Activated CD4-positive, alpha-beta T cell treated with anti-CD3 and anti-CD28 coated beads for 1 hour (primary cell): ENCODE results near the gene CCDC9B.
A peak's percentile ranks its signal among the peaks of the same experiment; 100 is the strongest.

Source experiments
- DNase-seq: peaks from one replicate; pipeline ENCODE4 v3.0.0-alpha.2; 2020

CCDC9B gene

DNA sequence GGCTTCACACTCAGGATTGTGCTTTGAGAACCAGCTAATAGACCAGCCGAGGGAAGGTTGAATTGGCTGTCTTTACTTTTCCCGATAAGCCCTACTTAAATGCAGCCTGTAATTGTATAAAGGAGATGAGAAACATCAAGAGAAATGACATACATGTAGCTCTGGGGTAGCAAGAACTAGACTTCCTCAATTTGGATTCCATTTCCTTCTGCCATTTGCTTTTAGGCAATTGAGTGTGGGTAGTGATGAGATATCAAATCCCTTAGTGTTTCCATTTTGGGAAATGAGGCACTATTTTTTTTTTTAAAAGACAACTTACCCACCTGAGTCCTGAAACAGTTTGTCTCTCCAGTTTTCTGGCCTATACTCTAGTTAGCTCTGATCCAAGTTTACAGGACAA is 15.0 kb downstream of the CCDC9B start:
- DNase-seq, result no peak

GRCh38 chr15:40325188-40325587 is 15.6 kb downstream of the CCDC9B start:
- no peak for DNase-seq

DNA sequence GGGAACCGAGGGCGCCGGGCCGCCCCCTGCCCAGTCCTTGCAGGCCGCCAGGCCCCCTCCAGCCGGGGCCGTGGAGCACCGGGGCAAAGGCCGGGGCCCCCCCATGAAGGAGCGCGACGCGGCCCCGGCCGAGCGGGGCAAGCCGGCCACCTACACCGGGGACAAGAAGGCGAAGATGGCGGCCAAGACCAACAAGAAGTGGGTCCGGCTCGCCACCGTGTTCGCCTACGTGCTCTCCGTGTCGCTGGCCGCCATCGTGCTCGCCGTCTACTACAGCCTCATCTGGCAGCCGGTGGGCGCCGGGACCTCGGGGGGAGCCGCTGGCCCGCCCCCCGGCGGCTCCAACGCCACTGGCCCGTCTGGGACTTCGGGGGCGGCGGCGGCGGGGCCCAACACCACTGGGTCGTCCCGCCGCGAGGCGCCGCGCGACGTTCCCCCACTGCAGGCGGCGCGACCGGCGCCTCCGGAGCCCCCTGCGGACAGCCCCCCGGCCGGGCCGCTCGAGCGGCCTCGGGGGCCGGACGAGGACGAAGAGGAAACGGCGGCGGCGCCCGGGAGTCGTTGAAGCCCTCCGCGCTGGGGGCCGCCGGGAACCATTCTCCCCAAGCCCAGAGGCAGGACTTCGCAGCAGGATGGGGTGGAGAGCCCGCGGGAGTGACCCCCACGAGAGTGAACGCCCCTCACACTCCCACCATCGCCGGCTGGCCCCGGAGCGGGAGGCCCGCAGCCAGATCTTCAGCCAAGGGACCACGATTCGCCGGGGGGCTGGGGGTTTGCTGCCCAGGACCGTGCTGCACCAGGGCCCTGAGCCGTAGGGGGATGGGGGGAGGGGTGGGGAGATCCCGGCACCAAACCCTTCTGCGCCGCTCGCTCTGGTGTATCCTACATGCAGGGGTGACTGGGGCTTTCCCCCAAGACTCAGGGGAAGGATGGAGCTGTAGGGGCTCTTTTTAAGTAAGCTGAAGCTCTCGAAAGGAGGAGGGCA is 16.5 kb downstream of the CCDC9B start:
- DNase-seq, result no peak

- DNase-seq, result peak; percentile 86
Observed at GRCh38 chr15:40323239-40323952, 17.3 kb downstream of the CCDC9B start, which contains the start of gene INAFM2. INAFM2 (plus strand) TSS chr15:40323692; CDS start chr15:40324056, 364 bp downstream.

GRCh38 chr15:40322531-40323238 is 18.1 kb downstream of the CCDC9B start:
- DNase-seq, result no peak

GRCh38 chr15:40320931-40321371 is 19.8 kb downstream of the CCDC9B start:
- DNase-seq, result no peak

DNA sequence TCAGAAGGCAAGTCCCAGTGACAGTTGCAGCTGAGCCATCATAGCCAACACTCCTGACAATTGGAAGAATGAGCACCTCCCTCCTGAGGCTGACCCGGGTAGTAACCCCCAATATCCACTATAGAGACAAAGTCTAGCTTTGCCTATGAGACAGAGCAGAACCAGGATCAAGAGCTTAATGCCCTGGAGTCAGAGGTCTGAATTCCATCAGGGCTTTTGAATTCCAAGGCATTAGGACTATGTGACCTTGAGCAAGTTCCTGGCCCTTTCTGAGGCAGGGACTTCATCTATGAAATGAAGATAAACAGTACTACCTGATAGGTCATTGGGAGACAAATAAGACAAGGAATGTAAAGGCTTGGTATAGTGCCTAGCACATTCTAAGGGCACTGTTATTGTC is 20.3 kb downstream of the CCDC9B start:
- DNase-seq, result no peak

DNA sequence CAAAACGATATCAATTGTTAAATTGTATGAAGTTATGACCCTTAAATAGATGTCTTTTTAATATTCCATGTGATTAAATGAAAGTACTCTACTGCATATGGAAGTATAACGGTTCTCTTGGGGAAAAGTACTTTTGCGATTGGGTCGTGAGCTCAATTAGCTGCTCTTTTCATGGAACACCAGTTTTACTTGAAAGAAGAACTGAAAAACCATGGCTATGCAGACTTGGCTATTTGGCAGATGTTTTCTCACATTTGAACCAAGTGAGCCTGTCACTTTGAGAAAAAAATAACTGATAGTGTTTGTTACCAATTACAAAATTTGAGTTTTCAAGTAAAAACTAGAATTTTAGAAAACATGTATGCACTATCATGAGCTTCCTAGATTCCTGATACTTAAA is 23.2 kb downstream of the CCDC9B start:
- DNase-seq, result no peak

- no peak for DNase-seq
Observed at GRCh38 chr15:40316931-40317330, 23.8 kb downstream of the CCDC9B start.

- no peak for DNase-seq
Observed at GRCh38 chr15:40314723-40315276, 25.9 kb downstream of the CCDC9B start.

DNA sequence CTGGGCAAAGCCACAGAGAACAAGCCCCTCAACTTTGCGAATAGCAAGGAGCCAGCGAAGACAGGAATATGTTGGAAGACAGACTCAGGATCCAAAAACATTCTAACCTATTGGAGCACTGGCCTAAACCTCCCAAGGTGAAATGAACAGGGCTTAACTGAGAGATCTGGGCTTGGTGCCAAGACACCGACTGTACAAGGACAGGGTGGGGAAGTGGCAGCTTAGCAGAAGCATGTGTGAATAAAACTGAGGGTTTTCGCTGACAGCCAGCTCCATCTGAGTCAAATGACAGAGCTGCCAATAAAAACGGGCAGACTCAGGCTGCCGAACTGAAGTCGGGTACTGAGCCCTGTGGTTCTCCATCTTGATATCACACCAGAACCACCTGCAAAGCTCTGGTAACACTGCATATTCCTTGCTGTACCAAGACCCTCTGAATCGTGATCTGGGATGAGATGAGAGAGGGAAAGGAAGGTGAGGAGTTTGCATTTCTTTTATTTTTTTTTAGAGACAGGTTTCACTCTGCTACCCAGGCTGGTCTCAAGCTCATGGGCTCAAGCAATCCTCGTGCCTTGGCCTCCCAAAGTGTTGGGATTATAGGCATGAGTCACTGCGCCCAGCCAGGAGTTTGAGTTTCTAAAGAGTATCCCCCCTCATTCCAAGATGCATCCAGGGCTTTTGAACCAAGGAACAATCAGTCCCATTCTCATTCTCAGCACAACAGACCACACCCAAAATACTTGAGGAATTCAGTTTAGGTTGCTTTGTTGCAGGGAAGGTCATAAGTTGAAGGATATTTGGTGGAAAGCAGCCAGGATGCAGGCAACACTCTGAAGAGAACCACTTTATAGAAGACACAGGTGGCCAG is 27.0 kb downstream of the CCDC9B start:
- DNase-seq, result no peak

DNA sequence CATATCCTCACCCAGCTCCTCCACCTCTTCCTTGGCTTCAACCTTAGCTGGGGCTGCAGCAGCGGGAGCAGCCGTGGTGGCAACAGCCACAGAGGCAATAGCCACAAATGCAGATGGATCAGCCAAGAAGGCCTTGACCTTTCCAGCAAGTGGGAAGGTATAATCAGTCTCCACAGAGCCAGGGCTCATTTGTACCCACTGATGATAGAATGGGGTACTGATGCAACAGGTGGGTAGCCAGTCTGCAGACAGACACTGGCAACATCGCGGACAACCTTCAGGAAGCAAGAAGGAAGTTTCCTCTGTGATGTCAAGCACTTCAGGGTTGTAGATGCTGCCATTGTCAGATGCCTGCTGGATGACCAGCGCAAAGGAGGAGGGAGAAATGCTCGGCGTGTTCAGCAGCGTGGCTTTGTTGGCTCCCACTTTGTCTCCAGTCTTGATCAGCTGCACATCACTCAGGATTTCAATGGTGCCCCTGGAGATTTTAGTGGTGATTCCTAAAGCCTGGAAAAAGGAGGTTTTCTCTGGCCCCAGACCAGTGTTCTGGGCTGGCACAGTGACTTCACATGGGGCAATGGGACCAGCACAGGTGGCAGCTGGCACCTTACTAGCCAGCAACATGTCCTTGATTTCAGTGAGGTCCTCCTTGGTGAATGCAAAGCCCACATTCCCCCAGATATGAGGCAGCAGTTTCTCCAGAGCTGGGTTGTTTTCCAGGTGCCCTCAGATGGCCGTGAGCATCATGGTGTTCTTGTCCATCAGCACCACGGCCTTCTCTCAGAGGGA is 28.2 kb downstream of the CCDC9B start:
- no peak for DNase-seq

DNA sequence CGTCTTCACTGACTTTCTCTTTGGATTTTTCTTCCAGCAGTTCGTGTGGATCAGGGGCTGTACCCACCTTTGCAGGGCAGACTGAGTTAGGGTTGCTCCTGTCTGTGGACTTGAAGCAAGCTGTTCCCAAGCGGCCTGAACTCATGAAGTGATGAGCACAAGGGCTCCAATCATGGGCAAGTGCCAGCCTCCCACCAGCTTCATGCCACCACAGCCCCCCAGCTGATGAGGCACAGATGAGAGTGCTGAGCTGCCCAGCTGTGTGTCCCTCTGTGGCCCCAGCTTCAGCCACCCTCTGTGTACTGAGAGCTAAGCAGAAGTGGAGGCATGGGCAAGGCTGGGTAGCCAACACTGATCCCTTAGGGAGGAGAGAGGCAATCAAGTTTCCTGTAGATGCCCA is 29.7 kb downstream of the CCDC9B start:
- DNase-seq, result no peak

DNA sequence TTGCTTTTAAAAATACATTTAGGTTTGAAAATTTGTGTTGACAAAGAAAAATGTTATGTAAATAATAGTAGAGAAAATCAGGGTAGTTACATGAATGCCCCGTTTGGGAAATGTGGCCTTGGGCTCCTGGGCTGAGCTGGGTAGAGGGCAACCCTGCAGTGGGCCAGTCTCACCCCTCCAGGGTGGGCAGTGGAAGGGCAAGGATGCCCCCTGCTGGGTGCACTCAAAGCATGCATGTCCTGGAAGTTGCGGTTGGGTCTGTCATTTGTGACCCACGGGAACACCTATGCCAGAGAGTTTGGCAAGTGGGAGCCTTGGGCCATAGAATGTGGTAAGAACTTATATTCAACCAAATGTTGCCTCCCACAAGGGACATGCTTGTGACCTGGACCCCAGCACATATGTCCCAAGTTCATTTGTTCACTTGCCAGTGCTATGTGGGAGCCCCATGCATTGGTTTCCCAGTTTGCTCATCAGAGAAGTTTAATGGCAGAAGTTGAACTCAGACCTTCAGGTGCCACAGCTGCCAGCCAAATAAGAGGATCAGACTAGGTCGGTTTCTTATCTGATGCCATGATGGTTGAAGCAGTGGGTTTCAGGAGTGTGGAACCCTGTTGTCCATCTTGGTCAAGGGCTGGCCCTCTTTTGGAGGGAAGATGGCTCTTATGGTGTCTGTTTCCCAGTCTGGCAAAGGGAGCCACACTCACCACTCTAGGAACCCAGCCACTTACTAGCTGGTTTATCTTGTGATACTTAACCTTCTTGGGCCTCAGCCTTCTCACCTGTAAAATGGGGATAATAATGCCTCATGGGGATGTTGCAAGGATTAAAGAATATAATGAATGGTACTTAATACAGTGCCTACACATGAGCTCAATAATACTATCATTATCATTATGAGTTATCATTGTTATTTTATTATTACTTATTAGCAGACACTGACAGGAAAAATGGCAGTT is 30.5 kb downstream of the CCDC9B start:
- peak; percentile 32 for DNase-seq

DNA sequence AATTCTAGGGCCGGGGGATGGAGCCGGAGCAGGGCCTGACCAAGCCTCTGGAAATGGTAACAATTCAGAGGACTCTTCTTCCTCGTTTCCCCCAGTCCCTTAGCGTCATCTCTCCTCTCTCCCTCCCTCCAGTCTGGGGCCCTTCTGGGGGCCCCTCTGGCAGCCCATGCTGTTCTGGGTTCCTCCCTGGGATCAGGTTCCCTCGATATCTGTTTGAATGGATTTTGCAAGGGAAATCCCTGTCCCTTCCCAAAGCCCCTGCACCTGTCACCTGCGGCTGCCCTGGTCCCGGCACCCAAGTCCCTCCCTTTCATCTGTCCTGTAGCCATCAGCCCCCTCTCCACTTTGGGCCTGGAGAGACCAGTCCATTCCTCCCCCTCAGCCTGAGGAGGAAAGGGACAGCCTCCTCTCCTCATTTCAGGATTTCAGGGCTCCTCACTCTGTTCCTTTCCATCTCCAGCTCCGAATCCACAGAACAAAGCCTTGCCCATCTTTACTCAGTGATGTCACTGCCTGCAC is 31.3 kb downstream of the CCDC9B start:
- DNase-seq, result no peak

DNA sequence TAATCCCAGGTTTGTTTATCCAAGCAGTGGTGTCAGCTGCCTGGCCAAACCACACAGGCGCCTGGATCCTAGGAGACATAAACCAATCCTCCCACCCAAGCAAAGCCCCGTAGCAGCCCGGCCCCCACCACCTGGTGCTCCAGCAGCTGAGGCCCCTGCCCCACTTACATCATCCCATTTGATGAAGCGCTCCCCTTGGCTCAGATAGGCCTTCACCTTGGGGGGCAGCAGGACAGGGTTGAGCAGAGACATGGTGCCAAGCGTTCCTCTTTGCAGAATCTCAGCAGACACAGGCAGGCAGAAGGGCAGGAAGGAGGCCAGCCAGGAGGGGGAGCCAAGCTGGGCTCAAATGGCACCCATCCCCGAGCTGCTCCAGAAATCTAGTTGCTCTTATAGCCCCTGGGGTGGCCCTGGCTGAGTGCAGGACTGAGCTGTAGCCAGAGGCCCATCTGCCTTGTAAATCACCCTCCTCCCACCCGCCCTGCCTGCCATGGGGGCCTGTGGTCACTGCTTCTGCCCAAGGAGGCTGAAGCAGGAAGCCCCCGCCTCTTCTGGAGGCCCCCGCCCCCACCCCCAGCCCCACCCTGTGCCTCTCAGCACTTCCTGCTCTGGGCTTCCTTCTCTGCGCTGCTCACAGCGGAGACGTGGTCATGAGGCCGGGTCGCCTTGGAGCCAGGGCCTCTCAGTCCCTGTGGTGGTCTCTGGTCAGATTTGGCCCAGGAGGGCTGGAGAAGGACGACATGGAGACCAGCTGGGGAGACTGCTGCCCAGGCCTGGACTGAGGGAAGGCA is 33.1 kb downstream of the CCDC9B start, which contains the start of gene PLCB2:
PLCB2 (minus strand) TSS at position 515 of the 791 bp plus-strand sequence; CDS start at position 252, 263 bp downstream.
- DNase-seq, result peak; percentile 59

- no peak for DNase-seq
Observed at GRCh38 chr15:40306908-40307307, 33.8 kb downstream of the CCDC9B start.

- no peak for DNase-seq
Observed at GRCh38 chr15:40306371-40306770, 34.4 kb downstream of the CCDC9B start.
